H9 (cell line): Measurements from ENCODE around the gene EFCAB5. TPM values are rescaled to one million over a fixed set of nuclear protein-coding genes. Genes with fewer than 3 reads are reported as not detected.

Experiments
- DNase-seq: peaks from one replicate; pipeline ENCODE4 v3.0.0-alpha.2; 2017
- H2AFZ ChIP-seq: one replicate; pipeline ENCODE4 v1.6.1; 2013; ENCODE audit warnings: mild to moderate bottlenecking, low read length, control low read depth, moderate library complexity
- H2AK5ac ChIP-seq: 2 replicates; pipeline ENCODE4 v1.6.1; 2013; ENCODE audit warnings: low read length, control low read depth, mixed read lengths; ENCODE audit not compliant: insufficient read length
- H2BK120ac ChIP-seq: one replicate; pipeline ENCODE4 v1.6.1; 2013; ENCODE audit warnings: low read depth, mild to moderate bottlenecking, low read length, control low read depth, inconsistent platforms; ENCODE audit not compliant: poor library complexity, severe bottlenecking
- H2BK12ac ChIP-seq: 2 replicates; pipeline ENCODE4 v1.6.1; 2013; ENCODE audit warnings: low read length, control low read depth, mixed read lengths, low read depth; ENCODE audit not compliant: insufficient read length
- H2BK15ac ChIP-seq: 2 replicates; pipeline ENCODE4 v1.6.1; 2013; ENCODE audit warnings: low read depth, low read length, control low read depth
- H2BK20ac ChIP-seq: one replicate; pipeline ENCODE4 v1.6.1; 2013; ENCODE audit warnings: low read depth, mild to moderate bottlenecking, low read length, control low read depth, inconsistent platforms; ENCODE audit not compliant: poor library complexity, severe bottlenecking
- H2BK5ac ChIP-seq: 2 replicates; pipeline ENCODE4 v1.6.1; 2013; ENCODE audit warnings: low read length, control low read depth, mixed read lengths; ENCODE audit not compliant: insufficient read length
- H3K14ac ChIP-seq: 2 replicates; pipeline ENCODE4 v1.6.1; 2013; ENCODE audit warnings: low read length, control low read depth; ENCODE audit not compliant: insufficient read depth
- H3K18ac ChIP-seq: 2 replicates; pipeline ENCODE4 v1.6.1; 2013; ENCODE audit warnings: low read depth, mild to moderate bottlenecking, mixed read lengths, low read length, control low read depth; ENCODE audit not compliant: insufficient read length
- H3K23ac ChIP-seq: 2 replicates; pipeline ENCODE4 v1.6.1; 2013; ENCODE audit warnings: low read length, control low read depth, mixed read lengths, low read depth; ENCODE audit not compliant: insufficient read length
- H3K23me2 ChIP-seq: 2 replicates; pipeline ENCODE4 v1.6.1; 2013; ENCODE audit warnings: low read depth, mild to moderate bottlenecking, mixed read lengths, low read length, control low read depth; ENCODE audit not compliant: insufficient read length, poor library complexity, severe bottlenecking
- H3K27ac ChIP-seq: 2 replicates; pipeline ENCODE4 v1.5.1; 2013; ENCODE audit warnings: low read length, control low read depth, mixed read lengths, low read depth; ENCODE audit not compliant: insufficient read length
- H3K27me3 ChIP-seq: 2 replicates; pipeline ENCODE4 v1.6.1; 2013; ENCODE audit warnings: low read length, control low read depth, inconsistent platforms; ENCODE audit not compliant: insufficient read depth
- H3K4ac ChIP-seq: 2 replicates; pipeline ENCODE4 v1.6.1; 2013; ENCODE audit warnings: low read depth, mild to moderate bottlenecking, control low read depth, inconsistent platforms, low read length, moderate library complexity
- H3K4me1 ChIP-seq: 2 replicates; pipeline ENCODE4 v1.6.1; 2013; ENCODE audit warnings: low read length, control low read depth, inconsistent platforms; ENCODE audit not compliant: insufficient read depth
- H3K4me2 ChIP-seq: 2 replicates; pipeline ENCODE4 v1.6.1; 2013; ENCODE audit warnings: low read length, control low read depth, mixed read lengths; ENCODE audit not compliant: insufficient read length, insufficient read depth
- H3K56ac ChIP-seq: 2 replicates; pipeline ENCODE4 v1.6.1; 2013; ENCODE audit warnings: low read depth, mild to moderate bottlenecking, mixed read lengths, low read length, control low read depth; ENCODE audit not compliant: insufficient read length
- H3K79me1 ChIP-seq: 2 replicates; pipeline ENCODE4 v1.6.1; 2013; ENCODE audit warnings: low read depth, mild to moderate bottlenecking, moderate library complexity, low read length, control low read depth, inconsistent platforms; ENCODE audit not compliant: insufficient read depth, poor library complexity, severe bottlenecking
- H3K79me2 ChIP-seq: 2 replicates; pipeline ENCODE4 v1.6.1; 2013; ENCODE audit warnings: low read length, control low read depth, inconsistent platforms; ENCODE audit not compliant: insufficient read depth
- H3K9ac ChIP-seq: 2 replicates; pipeline ENCODE4 v1.6.1; 2013; ENCODE audit warnings: low read length, control low read depth, mixed read lengths; ENCODE audit not compliant: insufficient read length; ENCODE audit errors: extremely low read depth
- H3K9me3 ChIP-seq: one replicate; pipeline ENCODE4 v1.6.1; 2013; ENCODE audit warnings: low read depth, low read length, inconsistent platforms; ENCODE audit not compliant: control insufficient read depth
- H3T11ph ChIP-seq: one replicate; pipeline ENCODE4 v1.6.1; 2013; ENCODE audit warnings: mild to moderate bottlenecking, low read length, control low read depth, inconsistent platforms
- H4K20me1 ChIP-seq: one replicate; pipeline ENCODE4 v1.6.1; 2013; ENCODE audit not compliant: control insufficient read depth, insufficient read length, insufficient read depth
- H4K5ac ChIP-seq: 2 replicates; pipeline ENCODE4 v1.6.1; 2013; ENCODE audit warnings: low read depth, mild to moderate bottlenecking, mixed read lengths, low read length, control low read depth; ENCODE audit not compliant: insufficient read length
- H4K8ac ChIP-seq: replicated peaks from 2 replicates; pipeline ENCODE4 v1.6.1; 2013; ENCODE audit warnings: low read length, control low read depth, mixed read lengths, low read depth; ENCODE audit not compliant: insufficient read length
- H4K91ac ChIP-seq: 2 replicates; pipeline ENCODE4 v1.6.1; 2013; ENCODE audit warnings: low read depth, mild to moderate bottlenecking, moderate library complexity, mixed read lengths, low read length, control low read depth; ENCODE audit not compliant: insufficient read length
- H3K27ac Mint-ChIP-seq, 3 experiments: 2 replicates in 2 of 3; 3 replicates in 1 of 3; pipeline ENCODE4 v1.8.0; 2020 to 2021; ENCODE audit warnings: mixed read lengths in 3 of 3, mild to moderate bottlenecking in 1 of 3, moderate library complexity in 1 of 3
- H3K27me3 Mint-ChIP-seq: 2 replicates; pipeline ENCODE4 v1.8.0; 2021; ENCODE audit warnings: low read depth, mild to moderate bottlenecking, moderate library complexity, mixed read lengths
- H3K36me3 Mint-ChIP-seq, 3 experiments: 2 replicates in 2 of 3; 3 replicates in 1 of 3; pipeline ENCODE4 v1.8.0; 2020 to 2021; ENCODE audit warnings: low read depth in 3 of 3, mixed read lengths in 3 of 3; ENCODE audit not compliant: insufficient read depth in 1 of 3
- H3K4me1 Mint-ChIP-seq, 2 experiments: 2 replicates each; pipeline ENCODE4 v1.8.0; 2020; ENCODE audit warnings: mixed read lengths in 2 of 2
- H3K4me3 Mint-ChIP-seq, 2 experiments: 2 replicates in 1 of 2; 3 replicates in 1 of 2; pipeline ENCODE4 v1.8.0; 2020 to 2021; ENCODE audit warnings: mild to moderate bottlenecking in 2 of 2, mixed read lengths in 2 of 2, moderate library complexity in 1 of 2
- H3K9me3 Mint-ChIP-seq, 2 experiments: 2 replicates in 1 of 2; 3 replicates in 1 of 2; pipeline ENCODE4 v1.8.0; 2020; ENCODE audit warnings: mild to moderate bottlenecking in 2 of 2, mixed read lengths in 2 of 2, moderate library complexity in 1 of 2
- CTCF ChIP-seq: fragments of 200-600 bp; sonication (generic); conservative IDR thresholded peaks from 3 replicates; pipeline ENCODE4 v1.8.0; 2021; ENCODE audit warnings: antibody characterized with exemption, mild to moderate bottlenecking
- WGBS: extraction: QIAGEN DNeasy Blood & Tissue Kit; methylation state at CpG from one replicate; pipeline ENCODE4 v1.1.7; 2013; ENCODE audit warnings: missing lambda C conversion rate, low lambda C conversion rate, mixed read lengths; ENCODE audit not compliant: insufficient read length; ENCODE audit errors: extremely low coverage; 5-methylcytosine and 5-hydroxymethylcytosine counted together
- total RNA-seq: library from RNA; stranded (reverse); gene quantifications from 2 replicates; pipeline ENCODE4 v1.2.1, GENCODE V29; 2021

EFCAB5 gene
- total RNA-seq, 1 experiment from 2014 or later, result not detected

- no peak for DNase-seq
- no peak overlapping the region for H3K14ac ChIP-seq
- no peak overlapping the region for H4K5ac ChIP-seq
- H2AK5ac ChIP-seq, result no peak overlapping the region
- H4K91ac ChIP-seq, result no peak overlapping the region
- Mint-ChIP-seq H3K27ac (no peak overlapping the region), H3K4me3 (no peak overlapping the region), H3K4me1 (no peaks in the 10 kb centered on the region), H3K27me3 (peaks cover 7% of the 10 kb centered on the region), H3K36me3 (no peaks in the 10 kb centered on the region), H3K9me3 (no peaks in the 10 kb centered on the region)
- H3K56ac ChIP-seq, result no peak overlapping the region
- no peak overlapping the region for H4K8ac ChIP-seq
- H3K79me1 ChIP-seq, result no peaks in the 10 kb centered on the region
- no peak overlapping the region for H3K18ac ChIP-seq
- no peak overlapping the region for H2BK15ac ChIP-seq
- no peak for TF ChIP-seq CTCF
- H3K9me3 ChIP-seq, result no peaks in the 10 kb centered on the region
- no peaks in the 10 kb centered on the region for H3K27me3 ChIP-seq
- no peak overlapping the region for H2BK12ac ChIP-seq
- no peaks in the 10 kb centered on the region for H3K4me1 ChIP-seq
- H3K23ac ChIP-seq, result no peak overlapping the region
- H3K79me2 ChIP-seq, result no peaks in the 10 kb centered on the region
- no CpG with 5 or more reads among the region's 2 CpGs for WGBS
- H3K23me2 ChIP-seq, result no peaks in the 10 kb centered on the region
- no peaks in the 10 kb centered on the region for H4K20me1 ChIP-seq
- H3K27ac ChIP-seq, result no peak overlapping the region
- H3T11ph ChIP-seq, result no peak overlapping the region
- no peak overlapping the region for H2AFZ ChIP-seq
- H3K9ac ChIP-seq, result no peak overlapping the region
- no peak overlapping the region for H2BK5ac ChIP-seq
- no peak overlapping the region for H2BK20ac ChIP-seq
- H3K4ac ChIP-seq, result no peak overlapping the region
- H3K4me2 ChIP-seq, result no peak overlapping the region
- H2BK120ac ChIP-seq, result no peak overlapping the region
Measured at GRCh38 chr17:30074254-30074653, 132.8 kb downstream of the EFCAB5 start.
